Suprapubic skin (tissue), 4 donors: Measurements from ENCODE around the gene LRRC32. TPM values are rescaled to one million over a fixed set of nuclear protein-coding genes. Genes with fewer than 3 reads are reported as not detected.

ENCODE experiments used
- DNase-seq, 2 donors: peaks; one replicate each; pipeline ENCODE4 v3.0.0-alpha.2; 2019; ENCODE audit warnings: low spot score in 2 of 2
- H3K27ac ChIP-seq: fragments of 200-600 bp; sonication (generic); one replicate; pipeline ENCODE4 v1.5.1; 2019
- H3K27me3 ChIP-seq: fragments of 200-600 bp; sonication (generic); one replicate; pipeline ENCODE4 v1.5.1; 2019
- H3K36me3 ChIP-seq: fragments of 200-600 bp; sonication (generic); one replicate; pipeline ENCODE4 v1.5.1; 2019
- H3K4me1 ChIP-seq: fragments of 200-600 bp; sonication (generic); one replicate; pipeline ENCODE4 v1.5.1; 2019
- H3K4me3 ChIP-seq: fragments of 200-600 bp; sonication (generic); one replicate; pipeline ENCODE4 v1.5.1; 2019; ENCODE audit warnings: mild to moderate bottlenecking
- H3K9me3 ChIP-seq: fragments of 200-600 bp; sonication (generic); one replicate; pipeline ENCODE4 v1.5.1; 2019
- CTCF ChIP-seq, 2 donors: fragments of 200-600 bp in 1 of 2; fragments of 450-650 bp in 1 of 2; sonication (generic) in 1 of 2; IDR thresholded peaks; one replicate each; pipeline ENCODE4 v1.5.1; 2016 to 2019; ENCODE audit warnings: antibody characterized with exemption in 2 of 2, mild to moderate bottlenecking in 1 of 2, moderate library complexity in 1 of 2
- EP300 ChIP-seq: sonication (generic); formaldehyde crosslinking; IDR thresholded peaks from one replicate; pipeline ENCODE4 v1.6.1; 2017; ENCODE audit warnings: antibody characterized with exemption
- POLR2A ChIP-seq, 2 donors: fragments of 450-650 bp; IDR thresholded peaks; one replicate each; pipeline ENCODE4 v1.6.1; 2017; ENCODE audit warnings: antibody characterized with exemption in 2 of 2, mild to moderate bottlenecking in 2 of 2, moderate library complexity in 2 of 2
- POLR2AphosphoS5 ChIP-seq, 3 donors: sonication (generic); formaldehyde crosslinking; IDR thresholded peaks; one replicate each; pipeline ENCODE4 v1.6.1; 2017; ENCODE audit warnings: antibody characterized with exemption in 3 of 3
- WGBS: methylation state at CpG from one replicate; pipeline ENCODE4 v1.1.5; 2018; 5-methylcytosine and 5-hydroxymethylcytosine counted together
- total RNA-seq, 4 donors: library from RNA; depleted of rRNA; stranded (reverse); fragments of >200 nt; gene quantifications; one replicate each; pipeline ENCODE4 v1.1.0, GENCODE V29; 2016

LRRC32 gene
- total RNA-seq, 4 donors from 2014 or later = 10.4 to 23.2 (median 17.5) TPM

- 86% methylated on average over 8 of the region's 8 CpGs for WGBS
- Histone ChIP-seq H3K27ac (no peak overlapping the region), H3K27me3 (no peaks in the 10 kb centered on the region), H3K36me3 (no peaks in the 10 kb centered on the region), H3K4me1 (peaks cover 2% of the 10 kb centered on the region), H3K4me3 (no peak overlapping the region), H3K9me3 (no peaks in the 10 kb centered on the region)
- DNase-seq = no peak
- TF ChIP-seq CTCF (IDR thresholded peaks at IDR 0.05) = no peak
- no peak for TF ChIP-seq POLR2A (IDR thresholded peaks at IDR 0.05)
- TF ChIP-seq EP300 = no peak
- TF ChIP-seq POLR2AphosphoS5 (IDR thresholded peaks at IDR 0.05) = no peak
Measured at GRCh38 chr11:76678321-76678720, 7.8 kb upstream of the LRRC32 start.

DNA sequence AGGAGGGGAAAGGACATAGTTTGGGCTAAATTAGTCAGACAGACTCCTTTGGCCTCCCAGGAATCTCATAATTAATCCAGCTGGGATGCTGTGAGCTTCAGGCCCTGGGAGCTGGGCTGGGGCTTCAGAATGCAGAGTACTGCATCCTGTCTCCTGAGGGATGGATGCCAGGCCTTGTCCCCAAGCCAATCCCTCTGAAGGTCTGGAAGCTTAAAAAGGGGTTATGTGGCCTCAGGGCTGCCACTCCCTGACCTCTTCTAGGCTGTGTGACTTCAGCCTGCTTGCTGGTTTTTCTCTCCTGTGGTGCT, 6.9 kb upstream of the LRRC32 start:
- Histone ChIP-seq H3K27ac (no peak overlapping the region), H3K9me3 (no peaks in the 10 kb centered on the region), H3K27me3 (no peaks in the 10 kb centered on the region), H3K4me3 (no peak overlapping the region), H3K36me3 (no peaks in the 10 kb centered on the region), H3K4me1 (peaks cover 11% of the 10 kb centered on the region)
- DNase-seq = no peak
- TF ChIP-seq POLR2AphosphoS5 (IDR thresholded peaks at IDR 0.05) (no peak), POLR2A (IDR thresholded peaks at IDR 0.05) (no peak), EP300 (no peak), CTCF (IDR thresholded peaks at IDR 0.05) (no peak)

GRCh38 chr11:76676636-76677457, 6.3 kb upstream of the LRRC32 start:
- no peak overlapping the region for H3K27ac ChIP-seq
- DNase-seq = no peak
- H3K9me3 ChIP-seq = no peaks in the 10 kb centered on the region
- H3K36me3 ChIP-seq = no peaks in the 10 kb centered on the region
- no peak for TF ChIP-seq CTCF (IDR thresholded peaks at IDR 0.05)
- no peak for TF ChIP-seq POLR2AphosphoS5 (IDR thresholded peaks at IDR 0.05)
- no peak for TF ChIP-seq EP300
- TF ChIP-seq POLR2A (IDR thresholded peaks at IDR 0.05) = no peak
- 78% methylated on average over 16 of the region's 16 CpGs for WGBS
- no peak overlapping the region for H3K4me3 ChIP-seq
- no peaks in the 10 kb centered on the region for H3K27me3 ChIP-seq
- peaks cover 14% of the 10 kb centered on the region for H3K4me1 ChIP-seq

DNA sequence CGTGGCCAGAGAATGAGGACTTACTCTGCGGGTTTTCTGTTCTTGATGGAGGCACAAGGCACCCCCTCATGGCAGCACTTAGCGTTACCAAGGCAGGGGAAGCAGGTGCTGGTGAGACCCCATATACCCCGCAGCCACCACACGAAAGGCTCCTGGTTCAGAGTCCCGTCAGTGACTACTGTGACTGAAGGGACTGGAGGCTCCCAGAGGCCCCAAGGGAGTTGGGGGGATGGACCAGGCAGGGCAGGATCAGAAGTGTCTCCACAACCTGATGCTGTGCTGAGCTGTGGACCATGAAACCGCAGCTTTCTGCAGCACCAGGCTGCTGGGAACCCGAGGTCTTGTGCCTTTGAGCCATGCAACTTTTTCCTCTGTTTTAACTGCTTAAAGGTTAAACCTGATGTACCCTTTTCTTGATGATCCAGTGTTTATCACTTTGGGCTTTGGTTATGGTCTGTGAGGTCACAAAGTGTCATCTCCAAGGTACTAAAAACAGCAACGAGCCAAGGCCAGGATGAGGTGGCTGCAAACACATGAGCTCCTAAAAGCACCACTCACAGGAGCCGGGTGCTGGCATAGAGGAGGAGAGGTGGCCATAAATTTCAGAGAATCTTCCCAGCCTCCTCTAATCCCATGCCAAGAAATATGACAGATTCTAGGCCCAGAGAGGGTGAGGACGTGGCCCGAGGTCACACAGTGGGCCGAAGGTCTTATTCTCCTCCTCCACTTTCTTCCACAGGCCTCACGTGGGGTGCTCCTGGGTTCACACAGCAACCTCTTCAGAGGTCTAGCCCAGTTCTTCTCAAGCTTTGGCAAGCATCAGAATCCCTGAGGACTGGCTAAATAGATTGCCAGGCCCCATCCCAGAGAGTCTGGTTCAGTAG, 4.2 kb upstream of the LRRC32 start:
- Histone ChIP-seq H3K36me3 (no peaks in the 10 kb centered on the region), H3K27ac (no peak overlapping the region), H3K4me3 (no peak overlapping the region), H3K27me3 (peaks cover 12% of the 10 kb centered on the region), H3K9me3 (no peaks in the 10 kb centered on the region), H3K4me1 (peaks cover 28% of the 10 kb centered on the region)
- DNase-seq = no peak
- 84% methylated on average over 11 of the region's 14 CpGs for WGBS
- TF ChIP-seq POLR2AphosphoS5 (IDR thresholded peaks at IDR 0.05) (no peak), CTCF (IDR thresholded peaks at IDR 0.05) (no peak), POLR2A (IDR thresholded peaks at IDR 0.05) (no peak), EP300 (no peak)
